NCI-H345 treated with DMSO at 0.1 percent for 48 hours (cell line): ENCODE measurements around the gene CC2D1B.

Experiments used
- DNase-seq: peaks from one replicate; lab custom pipeline; 2025; ENCODE audit not compliant: unreplicated experiment; lab: John Stamatoyannopoulos, UW

Gene CC2D1B

DNA sequence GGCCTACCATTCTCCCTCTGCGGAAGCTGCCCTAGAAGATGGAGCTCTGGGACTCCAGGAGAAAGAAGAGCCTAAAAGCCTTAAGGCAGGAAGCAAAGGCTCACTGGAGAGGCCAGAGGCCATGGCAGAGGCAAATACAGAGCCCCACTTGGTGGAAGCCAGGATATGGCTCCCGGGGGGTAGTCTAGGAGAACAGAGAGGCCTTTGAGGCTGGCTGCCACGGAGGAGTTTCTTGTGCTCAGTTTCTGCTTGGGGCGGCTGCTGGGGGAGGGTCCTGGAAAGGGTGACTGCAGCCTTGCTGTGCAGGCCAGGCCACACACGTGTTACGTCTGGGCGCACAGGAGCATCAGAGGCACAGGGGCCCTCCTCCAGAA lies 5.4 kb downstream of the CC2D1B start:
- DNase-seq, result no peak

DNA sequence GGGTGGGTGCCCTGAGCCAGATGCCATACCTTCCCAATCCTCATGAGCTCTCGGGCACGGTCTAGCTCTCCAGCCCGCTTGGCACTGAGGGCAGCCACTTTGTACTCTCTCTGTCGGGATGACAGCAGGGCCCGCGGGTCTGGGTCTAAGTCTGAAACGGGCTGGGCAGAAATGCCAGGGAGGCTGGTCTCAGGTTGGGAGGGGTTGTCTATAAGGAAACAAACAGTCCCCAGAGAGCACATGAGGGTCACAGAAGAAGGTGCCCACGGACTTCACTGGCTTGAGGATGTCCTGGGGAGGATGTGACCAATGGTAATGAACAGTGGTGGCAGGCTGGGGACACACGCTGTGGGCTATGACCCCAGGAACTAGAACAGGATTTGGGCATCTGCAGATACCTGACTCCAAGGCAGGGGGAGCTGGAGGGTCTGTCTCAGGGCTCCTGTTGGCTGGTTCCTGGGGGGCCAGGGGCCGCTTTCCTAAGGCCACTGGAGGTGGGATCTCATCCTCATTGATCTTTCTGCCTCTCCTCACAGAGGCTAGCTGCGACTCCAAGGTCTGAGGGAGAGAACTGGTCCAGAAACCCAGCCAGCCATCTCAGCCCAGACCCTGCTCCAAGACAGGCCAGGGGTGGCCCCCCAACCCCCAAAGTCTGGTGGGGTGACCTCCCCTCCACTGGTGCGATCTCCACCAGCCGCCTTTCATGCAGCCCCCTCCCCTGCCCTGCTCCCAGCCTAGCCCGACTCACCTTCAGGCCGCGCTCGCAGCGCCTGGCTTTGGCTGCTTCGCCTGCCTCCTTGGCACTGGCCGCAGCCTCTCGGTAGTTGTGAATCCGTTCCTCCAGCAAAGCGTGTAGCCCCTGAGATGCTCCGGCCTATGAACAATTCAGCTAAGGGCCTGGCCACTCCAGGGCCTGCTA lies 6.1 kb downstream of the CC2D1B start:
- no peak for DNase-seq

DNA sequence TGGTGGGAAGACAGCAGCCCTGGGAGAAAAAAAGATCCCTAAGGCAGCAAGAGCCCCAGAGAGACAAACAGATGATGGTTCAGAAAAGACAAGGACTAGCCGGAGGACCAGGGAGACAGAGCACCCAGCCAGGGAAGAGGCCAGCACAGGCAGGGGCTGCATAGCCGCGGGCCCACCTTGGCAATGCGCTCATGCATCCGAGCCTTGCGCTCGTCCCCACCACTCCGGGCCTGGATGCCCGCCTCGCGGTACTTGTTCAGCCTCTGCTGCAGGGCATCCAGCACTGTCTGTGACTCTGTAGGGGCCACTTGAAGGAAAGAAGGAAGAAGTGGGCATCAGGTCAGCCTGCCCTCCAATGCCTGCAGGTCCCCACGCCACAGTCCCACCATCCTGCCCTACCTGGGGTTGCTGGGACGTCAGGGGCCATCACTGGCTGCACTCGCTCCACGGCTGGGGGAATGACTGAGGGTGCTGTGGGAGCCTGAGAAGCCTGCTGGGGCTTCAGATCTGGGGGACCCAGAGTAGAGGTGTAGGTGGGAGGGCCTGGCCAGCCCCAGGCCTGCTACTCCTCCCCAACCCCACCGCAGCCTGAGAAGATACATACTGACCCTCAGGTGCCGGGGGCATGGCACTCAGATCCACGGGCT lies 7.0 kb downstream of the CC2D1B start:
- DNase-seq, result no peak

DNA sequence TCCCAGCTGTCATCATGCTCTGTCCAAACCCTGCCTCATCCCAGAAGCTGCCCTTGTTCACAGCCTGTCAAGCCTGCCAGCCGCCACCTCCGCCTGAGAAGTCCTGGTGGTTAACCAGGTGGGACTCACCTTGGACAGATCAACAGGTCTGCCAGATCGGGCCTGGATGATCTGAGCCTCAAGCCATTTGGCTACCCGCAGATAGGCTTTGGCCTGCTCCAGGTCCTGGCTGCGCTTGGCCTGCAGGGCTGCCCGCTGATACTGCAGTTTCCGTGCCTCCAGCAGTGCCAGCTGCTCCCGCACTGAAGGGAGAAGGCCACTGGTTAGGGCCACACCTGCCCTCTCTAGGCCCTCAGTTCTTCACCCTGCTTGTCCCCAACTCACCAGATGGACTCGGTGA lies 8.6 kb downstream of the CC2D1B start:
- no peak for DNase-seq

DNA sequence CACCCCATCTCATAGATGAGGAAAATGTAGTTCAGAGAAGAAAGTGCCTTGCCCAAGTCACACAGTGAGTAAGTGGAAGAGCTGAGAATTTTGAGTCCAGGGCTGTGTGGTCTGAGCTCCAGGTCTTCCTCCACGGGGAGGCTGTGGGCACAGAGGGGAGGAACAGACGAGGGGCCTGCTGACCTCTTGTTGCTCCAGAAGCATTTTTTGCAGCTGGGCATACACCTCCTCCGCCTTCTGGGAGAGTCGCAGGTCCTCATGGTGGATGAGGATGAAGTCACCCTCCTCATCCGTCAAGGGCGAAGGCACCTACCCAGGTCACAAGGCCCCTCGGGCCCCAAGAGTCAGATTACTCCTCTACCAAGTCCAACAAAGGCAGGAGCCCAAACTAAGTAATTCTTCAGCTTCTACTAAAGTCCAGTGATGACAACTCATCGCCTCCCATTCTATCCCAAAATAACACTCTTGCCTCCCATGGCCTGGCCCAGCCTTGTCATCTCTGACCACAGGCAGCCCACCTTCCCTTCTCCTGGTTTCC lies 9.1 kb downstream of the CC2D1B start:
- no peak for DNase-seq

DNA sequence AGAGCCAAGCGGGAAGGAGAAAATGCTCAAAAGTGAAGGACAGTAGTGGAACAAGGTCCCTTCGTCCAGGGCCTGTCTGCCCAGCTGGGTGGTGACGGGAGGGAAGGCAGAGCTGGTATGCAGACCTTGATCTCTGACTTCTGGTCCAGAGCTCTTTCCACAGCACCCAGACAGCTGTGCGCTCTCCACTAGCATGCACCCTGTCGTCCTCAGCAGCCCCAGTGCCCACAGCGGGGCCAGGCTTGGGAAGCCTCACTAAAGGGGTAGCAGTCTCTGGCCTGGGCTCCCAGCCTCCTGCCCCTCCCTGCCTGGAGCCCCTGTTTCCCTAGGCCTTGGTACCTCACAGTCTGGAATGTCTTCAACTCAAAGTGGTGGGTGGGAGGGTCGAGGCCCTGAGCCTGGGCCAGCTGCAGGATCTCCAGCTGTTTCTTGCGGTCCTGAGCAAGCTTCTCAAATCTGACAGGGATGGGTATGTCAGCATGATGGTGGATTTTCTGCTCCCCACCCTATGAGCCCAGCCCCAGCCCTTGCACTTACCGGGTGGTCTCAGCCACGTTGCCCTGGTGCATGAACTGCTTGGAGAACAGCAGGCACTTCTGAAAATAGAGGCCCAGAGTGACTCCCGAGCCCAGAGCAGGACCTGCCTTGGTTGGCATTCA lies 10.0 kb downstream of the CC2D1B start:
- no peak for DNase-seq

DNA sequence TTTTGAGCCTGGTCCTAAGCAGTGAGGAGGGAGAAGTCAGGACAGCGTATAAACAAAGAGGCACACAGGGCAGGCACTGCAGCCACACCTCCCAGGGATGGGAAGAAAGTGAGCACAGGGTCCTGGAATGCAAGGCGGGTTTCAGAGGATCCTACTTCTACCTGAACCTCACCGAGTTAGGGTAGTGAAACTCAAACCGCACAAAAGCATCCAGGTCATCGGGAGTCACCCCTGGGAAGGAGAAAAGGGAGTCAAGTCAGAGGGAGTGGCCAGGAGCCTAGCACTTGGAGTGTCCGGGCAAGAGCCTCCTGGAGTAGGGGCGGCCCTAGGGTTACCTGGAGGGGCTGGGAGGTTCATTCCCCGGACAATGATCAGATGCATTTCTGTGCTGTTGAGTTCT lies 10.6 kb downstream of the CC2D1B start:
- DNase-seq, result no peak

DNA sequence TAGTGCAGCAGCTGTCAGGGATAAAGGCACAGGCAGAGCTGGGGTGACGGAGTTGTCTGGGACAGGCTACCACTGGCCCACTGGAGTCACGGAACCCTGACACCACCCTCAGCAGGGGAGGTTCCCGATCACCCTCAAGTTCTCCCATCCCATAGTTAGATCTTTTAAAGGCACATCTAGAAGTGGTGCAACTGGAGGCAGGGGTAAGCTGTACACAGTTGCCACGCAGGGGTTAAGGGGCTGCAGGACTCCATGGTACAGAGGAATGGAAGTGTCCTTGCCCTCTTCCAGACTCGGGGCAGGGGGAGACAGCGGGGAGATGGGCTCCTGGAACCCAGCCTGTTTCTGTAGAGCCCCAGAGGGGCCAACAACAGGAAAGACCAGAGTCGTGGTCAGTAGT lies 13.3 kb downstream of the CC2D1B start:
- DNase-seq, result no peak

DNA sequence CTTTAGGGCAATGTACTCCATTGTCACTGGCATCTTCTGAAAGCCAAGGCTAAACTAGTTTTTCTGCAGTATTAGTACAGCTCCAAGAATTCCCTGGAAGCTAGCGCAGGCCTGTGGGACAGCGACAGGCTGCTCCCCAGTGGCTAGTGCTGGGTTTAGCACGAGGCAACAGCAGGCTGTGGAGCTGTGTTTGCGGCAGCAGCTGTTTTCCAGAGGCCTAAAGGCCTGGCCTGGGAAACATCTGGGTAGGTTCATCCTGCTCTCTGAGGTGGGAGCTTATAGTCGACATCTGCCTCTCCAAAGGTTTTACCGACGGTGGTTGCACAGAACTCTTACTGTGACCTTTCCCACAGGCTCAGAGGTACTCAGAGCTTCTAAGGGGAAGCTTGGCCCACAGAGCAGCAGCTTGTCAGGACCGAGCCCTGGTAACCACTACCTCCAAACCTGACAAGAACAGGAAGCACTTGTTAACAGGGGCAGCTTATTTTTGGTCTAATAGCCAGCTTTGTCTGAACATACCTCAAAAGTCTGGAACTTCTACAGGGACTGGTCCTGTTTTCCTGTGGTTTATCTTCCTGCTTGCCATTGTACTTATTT lies 17.2 kb downstream of the CC2D1B start:
- DNase-seq, result no peak

DNA sequence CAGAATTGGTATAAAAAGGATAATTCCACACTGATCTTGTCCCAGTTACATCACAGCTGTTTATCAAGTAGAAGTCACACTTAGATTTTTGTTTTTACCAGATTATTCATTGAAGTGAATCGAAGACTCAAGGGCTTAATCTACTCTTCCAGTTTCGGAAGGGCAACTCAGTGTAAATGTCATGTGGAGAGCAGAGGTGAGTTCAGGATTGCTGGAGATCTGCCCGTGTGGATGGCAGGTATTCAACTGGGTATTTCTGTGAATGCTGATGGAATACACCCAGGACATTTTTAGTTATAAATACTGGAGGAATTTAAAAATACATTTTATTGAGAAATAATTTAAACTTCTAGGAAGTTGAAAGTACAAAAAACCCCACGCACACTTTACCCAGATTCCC lies 19.4 kb downstream of the CC2D1B start:
- no peak for DNase-seq

DNA sequence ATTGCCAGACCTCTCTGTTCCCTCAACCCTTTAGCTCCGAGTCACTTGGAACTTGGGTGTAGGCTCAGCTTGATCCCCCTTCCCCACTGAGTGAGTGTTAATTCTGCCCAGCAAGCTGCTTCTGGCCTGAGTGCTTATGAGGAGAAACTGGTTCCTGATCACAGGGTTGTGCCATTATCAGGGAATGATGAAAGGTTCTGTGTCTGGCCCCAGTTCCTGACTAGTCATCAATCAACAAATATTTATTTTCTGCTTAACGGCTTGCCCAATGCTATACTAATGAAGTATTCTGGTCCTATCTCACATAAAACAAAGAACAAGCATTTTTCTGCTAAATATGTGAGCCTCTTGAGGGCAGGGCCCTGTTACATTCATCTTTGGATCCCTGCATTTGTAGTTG lies 20.8 kb downstream of the CC2D1B start:
- no peak for DNase-seq

DNA sequence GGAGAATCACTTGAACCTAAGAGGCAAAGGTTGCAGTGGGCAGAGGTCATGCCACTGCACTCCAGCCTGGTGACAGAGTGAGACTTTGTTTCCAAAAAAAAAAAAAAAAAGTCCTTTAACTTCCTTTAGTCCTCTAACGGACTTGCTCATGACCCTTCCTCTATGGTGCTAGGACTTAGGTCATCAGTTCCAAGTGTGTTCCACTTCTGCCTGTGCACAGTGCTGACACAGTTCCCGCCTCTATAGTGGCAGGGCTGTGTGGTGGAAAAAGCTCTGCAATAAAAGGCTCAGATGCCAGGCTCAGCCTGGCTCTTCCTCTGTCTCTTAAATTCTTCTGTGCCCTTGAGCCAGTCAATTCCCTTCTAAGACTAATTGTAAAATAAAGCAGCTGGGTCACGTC lies 22.0 kb downstream of the CC2D1B start:
- DNase-seq, result no peak

DNA sequence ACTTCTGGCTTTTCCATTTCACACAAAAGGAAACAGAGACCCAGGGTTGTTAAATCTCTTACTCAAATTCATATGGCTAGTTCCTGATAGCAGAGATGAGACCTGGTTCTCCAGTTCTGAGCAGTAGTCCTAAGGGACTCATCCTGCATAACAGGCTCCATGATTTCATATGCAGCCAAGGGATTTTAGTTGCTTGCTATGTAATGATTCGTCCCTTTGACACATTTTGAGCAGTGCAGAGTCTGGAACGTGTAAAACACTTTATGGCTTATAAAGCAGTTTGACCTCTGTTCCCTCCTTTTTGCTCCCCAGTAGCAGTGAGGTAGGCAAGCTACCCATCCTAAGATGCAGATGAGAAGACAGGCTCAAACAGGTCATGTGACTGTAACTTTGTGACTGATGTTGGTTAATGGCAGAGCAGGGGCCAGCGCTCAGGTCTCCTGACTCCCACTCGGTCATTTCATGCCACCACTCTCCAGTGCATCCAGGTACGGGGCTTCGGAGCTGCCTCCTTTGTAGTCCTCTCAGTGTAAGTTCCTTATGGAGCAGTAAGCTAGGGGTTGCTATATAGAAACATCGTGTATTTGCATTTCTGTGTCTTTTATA lies 24.2 kb downstream of the CC2D1B start:
- DNase-seq, result no peak

DNA sequence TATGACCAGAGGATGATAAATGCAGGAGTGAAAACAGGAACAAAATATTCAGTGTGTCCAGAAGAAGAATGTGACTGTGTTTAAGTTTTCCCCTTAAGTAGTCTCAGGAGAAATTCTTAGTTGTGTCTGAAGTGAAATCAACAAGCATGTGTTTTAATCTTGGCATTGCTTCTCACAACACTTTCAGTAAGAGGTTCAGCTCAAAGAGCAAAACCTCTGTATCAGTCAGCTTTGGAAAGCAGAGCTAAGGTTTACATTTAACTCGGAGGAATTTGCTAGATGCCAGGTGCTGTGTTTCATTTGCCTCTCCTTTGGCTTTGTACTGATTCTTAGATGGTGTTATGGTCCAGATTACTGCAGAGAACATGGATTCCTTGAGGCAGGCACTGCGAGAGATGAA lies 28.6 kb downstream of the CC2D1B start:
- no peak for DNase-seq

DNA sequence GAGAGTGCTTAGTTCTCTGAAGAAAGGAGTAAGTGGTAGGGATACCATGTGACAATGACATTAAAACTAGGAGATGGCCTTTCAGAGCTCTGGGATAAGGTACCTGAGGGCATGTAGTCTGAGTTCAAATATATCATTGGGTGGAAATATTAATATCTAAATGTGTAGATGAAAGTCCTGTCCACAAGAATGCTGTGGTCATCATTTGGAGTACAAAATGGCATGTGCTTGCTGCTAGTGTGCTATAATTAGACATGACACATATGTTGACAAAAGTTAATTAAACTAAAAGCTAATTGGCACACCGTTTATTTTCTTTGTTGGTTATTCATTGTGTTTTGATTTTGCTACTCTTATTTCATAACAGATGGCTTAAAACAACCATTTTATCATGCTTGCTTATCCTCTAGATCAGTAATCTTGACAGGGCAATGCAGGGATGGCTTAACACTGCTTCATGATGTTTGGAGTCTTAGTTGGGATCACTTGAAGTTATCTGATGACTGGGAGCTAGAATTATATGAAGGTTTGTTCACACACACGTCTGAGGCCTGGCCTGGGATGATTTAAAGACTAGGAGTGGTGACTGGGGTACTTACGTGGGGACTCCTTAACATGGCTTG lies 31.0 kb downstream of the CC2D1B start:
- DNase-seq, result no peak

DNA sequence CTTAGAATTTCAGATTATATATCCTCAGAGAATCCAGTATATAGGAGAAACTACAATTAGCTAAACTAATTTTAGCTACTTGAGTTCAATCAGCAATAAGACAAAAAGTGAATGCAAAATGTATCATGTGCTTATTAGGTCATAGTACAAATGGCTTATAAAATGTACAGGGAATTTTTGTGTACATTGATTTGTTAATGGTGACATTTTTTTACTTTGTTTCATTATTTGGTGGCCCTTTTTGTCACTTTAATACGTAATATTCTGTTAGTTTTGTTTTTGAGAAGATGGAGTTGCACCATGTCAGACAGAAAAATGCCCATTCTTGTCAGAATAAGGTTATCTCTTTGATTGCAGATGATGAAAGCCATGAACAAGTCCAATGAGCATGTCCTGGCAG lies 33.6 kb downstream of the CC2D1B start:
- no peak for DNase-seq

DNA sequence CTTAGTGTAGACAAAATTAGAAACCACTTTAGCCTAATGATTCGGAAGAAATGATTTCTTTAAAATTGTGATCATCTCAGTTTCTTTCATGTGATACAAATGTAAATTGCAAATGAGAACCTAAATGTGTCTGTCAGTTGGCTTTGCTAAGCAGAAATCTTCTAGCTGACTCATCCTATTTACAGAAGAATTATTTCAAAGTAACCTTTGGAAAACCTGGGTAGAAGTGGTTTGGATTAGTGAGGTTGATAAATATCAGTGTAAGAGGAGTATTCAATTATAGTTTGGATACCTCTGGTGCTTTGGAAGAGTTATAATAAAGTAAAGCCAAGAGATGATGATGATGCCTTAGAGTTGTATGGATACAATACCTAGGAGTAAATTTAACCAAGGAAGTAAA lies 37.4 kb downstream of the CC2D1B start:
- DNase-seq, result no peak

DNA sequence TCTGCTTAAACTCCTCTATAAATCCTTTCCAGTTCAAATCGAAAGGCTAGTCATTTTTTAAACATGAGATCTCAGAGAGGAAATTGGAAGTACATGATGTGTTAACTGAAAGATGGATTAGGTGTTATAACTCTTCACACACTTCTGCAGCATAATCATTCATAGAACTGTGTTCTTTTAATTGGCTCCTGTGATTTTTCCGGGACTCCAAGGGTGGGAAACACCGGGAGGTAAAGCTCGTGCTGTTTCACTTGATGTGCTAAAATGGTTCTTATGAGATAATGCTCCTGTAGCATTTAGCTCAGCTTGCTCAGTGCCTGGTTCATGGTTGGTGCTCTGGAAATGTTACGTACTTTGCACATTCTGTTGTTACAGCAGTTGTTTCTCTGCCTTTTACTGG lies 40.2 kb downstream of the CC2D1B start:
- no peak for DNase-seq

DNA sequence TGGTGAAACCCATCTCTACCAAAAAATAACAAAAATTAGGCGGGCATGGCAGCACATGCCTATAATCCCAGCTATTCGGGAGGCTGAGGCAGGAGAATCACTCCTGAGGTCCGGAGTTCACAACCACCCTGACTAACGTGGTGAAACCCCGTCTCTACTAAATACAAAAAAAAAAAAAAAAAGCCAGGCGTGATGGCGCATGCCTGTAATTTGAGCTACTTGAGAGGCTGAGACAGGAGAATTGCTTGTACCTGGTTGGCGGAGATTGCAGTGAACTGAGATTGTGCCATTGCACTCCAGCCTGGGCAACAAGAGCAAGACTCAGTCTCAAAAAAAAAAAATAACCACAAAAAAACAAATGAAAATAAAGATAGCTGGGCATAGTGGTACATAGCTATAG lies 42.3 kb downstream of the CC2D1B start:
- DNase-seq, result no peak

DNA sequence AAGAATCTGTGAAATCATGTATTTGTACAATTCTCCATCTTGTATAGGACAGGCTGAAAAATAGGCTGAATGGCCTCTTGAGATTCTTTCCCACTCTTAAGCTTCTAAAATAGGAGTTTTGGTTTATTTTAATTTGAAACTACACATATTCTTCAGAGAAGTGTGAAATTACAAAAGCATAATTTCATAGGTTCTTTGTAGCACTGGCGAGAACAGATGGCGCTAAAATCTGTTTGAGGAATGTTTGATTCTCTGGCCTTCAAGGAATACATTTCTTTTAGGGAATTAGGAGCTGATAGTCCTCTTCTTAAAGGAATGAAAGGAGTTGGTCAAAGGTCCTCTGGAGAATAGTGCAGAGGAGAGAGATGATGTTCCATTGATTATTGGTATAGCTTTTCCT lies 44.9 kb downstream of the CC2D1B start:
- no peak for DNase-seq
